ENCODE results near the gene TGFBI. TPM values are rescaled to one million over a fixed set of nuclear protein-coding genes. Genes with fewer than 3 reads are reported as not detected.

The TGFBI gene
- total RNA-seq, 1 donor from 2014 or later: 345 TPM

GRCh38 chr5:135986401-135986800, 42.4 kb upstream of the TGFBI start:
- peaks cover 11% of the 10 kb centered on the region for H3K9me3 Mint-ChIP-seq
- peaks cover 12% of the 10 kb centered on the region for H3K4me1 Mint-ChIP-seq
- no peak overlapping the region for H3K27ac Mint-ChIP-seq
- no peaks in the 10 kb centered on the region for H3K27me3 Mint-ChIP-seq (ENCODE audit: low read depth)
- no peak for TF ChIP-seq CTCF (IDR thresholded peaks at IDR 0.05; ENCODE audit: unreplicated experiment)
- H3K36me3 Mint-ChIP-seq: no peaks in the 10 kb centered on the region
- DNase-seq (ENCODE audit: low spot score in 2 of 2, unreplicated experiment in 2 of 2): no peak
- H3K4me3 Mint-ChIP-seq: no peak overlapping the region

GRCh38 chr5:135986891-135987401, 41.8 kb upstream of the TGFBI start:
- no peak overlapping the region for H3K4me3 Mint-ChIP-seq

GRCh38 chr5:135988546-135988945, 40.2 kb upstream of the TGFBI start:
- Mint-ChIP-seq H3K27me3 (ENCODE audit: low read depth) (no peaks in the 10 kb centered on the region), H3K4me1 (peaks cover 28% of the 10 kb centered on the region), H3K27ac (no peak overlapping the region), H3K4me3 (no peak overlapping the region), H3K9me3 (peaks cover 8% of the 10 kb centered on the region), H3K36me3 (no peaks in the 10 kb centered on the region)
- TF ChIP-seq CTCF (IDR thresholded peaks at IDR 0.05; ENCODE audit: unreplicated experiment): no peak
- DNase-seq (ENCODE audit: low spot score in 2 of 2, unreplicated experiment in 2 of 2): no peak

More at GRCh38 chr5:135986891-135987401, 41.8 kb upstream of the TGFBI start:
- no peak overlapping the region for H3K27ac Mint-ChIP-seq
- no peaks in the 10 kb centered on the region for H3K36me3 Mint-ChIP-seq
- no peak for TF ChIP-seq CTCF (IDR thresholded peaks at IDR 0.05; ENCODE audit: unreplicated experiment)
- H3K9me3 Mint-ChIP-seq: peaks cover 11% of the 10 kb centered on the region
- no peak for DNase-seq (ENCODE audit: low spot score in 2 of 2, unreplicated experiment in 2 of 2)
- H3K27me3 Mint-ChIP-seq (ENCODE audit: low read depth): no peaks in the 10 kb centered on the region
- peaks cover 17% of the 10 kb centered on the region for H3K4me1 Mint-ChIP-seq

- Mint-ChIP-seq H3K4me1 (peaks cover 37% of the 10 kb centered on the region), H3K9me3 (peaks cover 8% of the 10 kb centered on the region), H3K4me3 (no peak overlapping the region), H3K27ac (no peak overlapping the region), H3K27me3 (ENCODE audit: low read depth) (no peaks in the 10 kb centered on the region), H3K36me3 (no peaks in the 10 kb centered on the region)
- no peak for TF ChIP-seq CTCF (IDR thresholded peaks at IDR 0.05; ENCODE audit: unreplicated experiment)
- no peak for DNase-seq (ENCODE audit: low spot score in 2 of 2, unreplicated experiment in 2 of 2)
These were observed 39.1 kb upstream of the TGFBI start for GRCh38 chr5:135989686-135990085.

GRCh38 chr5:135990528-135991255, 38.1 kb upstream of the TGFBI start:
- no peaks in the 10 kb centered on the region for H3K27me3 Mint-ChIP-seq (ENCODE audit: low read depth)
- peaks cover 8% of the 10 kb centered on the region for H3K9me3 Mint-ChIP-seq
- no peak for TF ChIP-seq CTCF (IDR thresholded peaks at IDR 0.05; ENCODE audit: unreplicated experiment)
- DNase-seq (ENCODE audit: low spot score in 2 of 2, unreplicated experiment in 2 of 2): no peak
- H3K4me1 Mint-ChIP-seq: peaks cover 45% of the 10 kb centered on the region
- no peak overlapping the region for H3K4me3 Mint-ChIP-seq
- no peak overlapping the region for H3K27ac Mint-ChIP-seq
- no peaks in the 10 kb centered on the region for H3K36me3 Mint-ChIP-seq
